Fibroblast of lung (primary cell): ENCODE results near the gene TMEM234. TPM values are rescaled to one million over a fixed set of nuclear protein-coding genes. Genes with fewer than 3 reads are reported as not detected.
A peak's percentile ranks its signal among the peaks of the same experiment; 100 is the strongest.

ENCODE experiments used
- DNase-seq, 2 donors: peaks; one replicate each; pipeline versions ENCODE4 v3.0.0 to v3.0.0-alpha.2; 2010; ENCODE audit warnings: low read depth in 2 of 2
- H2AFZ ChIP-seq: 2 replicates; pipeline ENCODE4 v1.5.1; 2012; ENCODE audit warnings: low read length, control low read depth, inconsistent platforms
- H3K27ac ChIP-seq: 2 replicates; pipeline ENCODE4 v1.5.1; 2011; ENCODE audit warnings: low read length, control low read depth; ENCODE audit not compliant: insufficient read depth
- H3K27me3 ChIP-seq: 2 replicates; pipeline ENCODE4 v1.5.1; 2011; ENCODE audit warnings: mild to moderate bottlenecking, low read length; ENCODE audit not compliant: control insufficient read depth, insufficient read depth
- H3K36me3 ChIP-seq: 2 replicates; pipeline ENCODE4 v1.5.1; 2011; ENCODE audit warnings: low read length; ENCODE audit not compliant: control insufficient read depth, insufficient read depth
- H3K4me1 ChIP-seq: 2 replicates; pipeline ENCODE4 v1.5.1; 2011; ENCODE audit warnings: low read length; ENCODE audit not compliant: control insufficient read depth, insufficient read depth; ENCODE audit errors: extremely low read depth
- H3K4me2 ChIP-seq: 2 replicates; pipeline ENCODE4 v1.5.1; 2011; ENCODE audit warnings: low read length, control low read depth; ENCODE audit not compliant: insufficient read depth; ENCODE audit errors: extremely low read depth
- H3K4me3 ChIP-seq, 4 experiments: fragments of 200-600 bp in 1 of 4; sonication (generic) in 1 of 4; replicated peaks in 1 of 4; 2 replicates each; pipeline ENCODE4 v1.5.1; 2011 to 2016; ENCODE audit warnings: low read length in 4 of 4, low read depth in 3 of 4, mild to moderate bottlenecking in 3 of 4, control low read depth in 2 of 4, inconsistent platforms in 1 of 4, mixed read lengths in 1 of 4; ENCODE audit not compliant: insufficient read depth in 1 of 4; ENCODE audit errors: control extremely low read depth in 1 of 4
- H3K79me2 ChIP-seq: 2 replicates; pipeline ENCODE4 v1.5.1; 2012; ENCODE audit warnings: mild to moderate bottlenecking, low read length, inconsistent platforms; ENCODE audit not compliant: control insufficient read depth, insufficient read depth
- H3K9ac ChIP-seq: 2 replicates; pipeline ENCODE4 v1.5.1; 2011; ENCODE audit warnings: mild to moderate bottlenecking, low read length, control low read depth; ENCODE audit not compliant: insufficient read depth
- H3K9me3 ChIP-seq: 2 replicates; pipeline ENCODE4 v1.5.1; 2012; ENCODE audit warnings: low read depth, low read length; ENCODE audit not compliant: control insufficient read depth, insufficient read depth
- H4K20me1 ChIP-seq: 2 replicates; pipeline ENCODE4 v1.5.1; 2011; ENCODE audit warnings: low read length; ENCODE audit not compliant: control insufficient read depth, insufficient read depth; ENCODE audit errors: extremely low read depth
- EZH2 ChIP-seq: IDR thresholded peaks from 2 replicates; pipeline ENCODE4 v1.5.1; 2012; ENCODE audit warnings: low read length, control low read depth, mild to moderate bottlenecking; ENCODE audit errors: missing control alignments
- polyA plus RNA-seq, 2 donors: library from polyadenylated mRNA; depleted of rRNA in 1 of 2; stranded (reverse) in 1 of 2; unstranded in 1 of 2; fragments of >200 nt; gene quantifications; 2 replicates each; pipeline ENCODE4 v1.2.1, GENCODE V29; 2011 to 2012; ENCODE audit warnings: missing spikeins in 1 of 2
- total RNA-seq: library from RNA; depleted of rRNA; stranded (reverse); fragments of >200 nt; gene quantifications from 2 replicates; pipeline ENCODE4 v1.2.1, GENCODE V29; 2014
- TF ChIP-seq, protein P1 (sequence below), 2 donors: IDR thresholded peaks in 1 of 2; conservative IDR thresholded peaks in 1 of 2; 1 replicate in 1 of 2; 2 replicates in 1 of 2; pipeline ENCODE4 v1.5.1; 2011 to 2012; ENCODE audit warnings: low read length in 2 of 2, control low read depth in 1 of 2, inconsistent platforms in 1 of 2, low read depth in 1 of 2, mild to moderate bottlenecking in 1 of 2

Gene TMEM234
- total and polyA plus RNA-seq, 2 donors (not counting 1 experiment from before 2014, with no cell fraction given): 15.8 to 17.5 TPM

DNA sequence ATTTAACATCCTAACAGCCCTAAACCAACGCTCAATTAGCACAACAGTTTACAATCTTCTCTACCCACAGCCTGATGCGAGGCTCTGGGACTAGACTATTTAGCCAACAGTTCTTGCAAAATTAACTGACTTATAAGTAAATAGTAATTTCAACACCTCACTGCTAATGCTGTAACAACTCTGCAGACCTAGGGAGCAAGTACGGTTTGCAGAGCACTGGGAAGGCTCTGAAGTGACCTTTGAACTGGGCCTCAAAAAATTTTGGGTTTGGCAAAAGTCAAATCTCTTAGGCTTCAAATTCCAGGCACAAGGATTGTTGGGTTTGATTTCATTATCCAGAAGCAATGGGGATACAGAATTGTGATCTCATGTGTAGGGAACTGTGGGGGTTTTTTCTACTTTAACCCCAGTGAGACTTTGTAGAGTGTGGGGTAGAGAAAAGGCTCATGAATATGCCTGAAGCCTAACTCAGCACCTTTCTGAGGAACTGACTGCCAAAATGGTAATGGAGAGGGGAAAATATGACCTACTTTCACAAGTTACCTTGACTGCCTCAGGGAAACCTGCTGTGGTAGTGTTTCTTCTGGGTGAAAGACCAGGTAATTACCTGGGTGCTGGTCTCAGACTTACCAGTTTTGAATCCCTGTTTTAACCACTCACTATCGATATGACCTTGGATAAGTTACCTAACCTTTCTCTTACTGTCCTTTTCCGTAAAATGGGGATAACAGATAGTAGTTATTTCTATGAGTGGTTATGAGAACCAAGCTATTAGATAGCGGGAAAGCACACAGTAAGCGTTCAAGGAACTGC, 43.6 kb downstream of the TMEM234 start:
- TF ChIP-seq, protein P1, sequence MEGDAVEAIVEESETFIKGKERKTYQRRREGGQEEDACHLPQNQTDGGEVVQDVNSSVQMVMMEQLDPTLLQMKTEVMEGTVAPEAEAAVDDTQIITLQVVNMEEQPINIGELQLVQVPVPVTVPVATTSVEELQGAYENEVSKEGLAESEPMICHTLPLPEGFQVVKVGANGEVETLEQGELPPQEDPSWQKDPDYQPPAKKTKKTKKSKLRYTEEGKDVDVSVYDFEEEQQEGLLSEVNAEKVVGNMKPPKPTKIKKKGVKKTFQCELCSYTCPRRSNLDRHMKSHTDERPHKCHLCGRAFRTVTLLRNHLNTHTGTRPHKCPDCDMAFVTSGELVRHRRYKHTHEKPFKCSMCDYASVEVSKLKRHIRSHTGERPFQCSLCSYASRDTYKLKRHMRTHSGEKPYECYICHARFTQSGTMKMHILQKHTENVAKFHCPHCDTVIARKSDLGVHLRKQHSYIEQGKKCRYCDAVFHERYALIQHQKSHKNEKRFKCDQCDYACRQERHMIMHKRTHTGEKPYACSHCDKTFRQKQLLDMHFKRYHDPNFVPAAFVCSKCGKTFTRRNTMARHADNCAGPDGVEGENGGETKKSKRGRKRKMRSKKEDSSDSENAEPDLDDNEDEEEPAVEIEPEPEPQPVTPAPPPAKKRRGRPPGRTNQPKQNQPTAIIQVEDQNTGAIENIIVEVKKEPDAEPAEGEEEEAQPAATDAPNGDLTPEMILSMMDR (conservative IDR thresholded peaks at IDR 0.05 in 1 of 2, IDR thresholded peaks at IDR 0.05 in 1 of 2; ENCODE audit: low read depth in 1 of 2, low read length in 2 of 2): no peak
- TF ChIP-seq EZH2: no peak
- no peaks in the 10 kb centered on the region for H3K9me3 ChIP-seq
- peak overlapping the region in 2 of 4 experiments; percentile 51 to 71 for H3K4me3 ChIP-seq
- peaks cover 31% of the 10 kb centered on the region for H3K79me2 ChIP-seq
- H3K27ac ChIP-seq: peak overlapping the region; percentile 96
- no peaks in the 10 kb centered on the region for H4K20me1 ChIP-seq
- H3K9ac ChIP-seq: peak overlapping the region; percentile 68
- DNase-seq: no peak
- peaks cover 11% of the 10 kb centered on the region for H3K4me1 ChIP-seq
- peaks cover 5% of the 10 kb centered on the region for H3K36me3 ChIP-seq
- no peak overlapping the region for H3K4me2 ChIP-seq
- peak overlapping the region; percentile 92 for H2AFZ ChIP-seq
- H3K27me3 ChIP-seq: no peaks in the 10 kb centered on the region

DNA sequence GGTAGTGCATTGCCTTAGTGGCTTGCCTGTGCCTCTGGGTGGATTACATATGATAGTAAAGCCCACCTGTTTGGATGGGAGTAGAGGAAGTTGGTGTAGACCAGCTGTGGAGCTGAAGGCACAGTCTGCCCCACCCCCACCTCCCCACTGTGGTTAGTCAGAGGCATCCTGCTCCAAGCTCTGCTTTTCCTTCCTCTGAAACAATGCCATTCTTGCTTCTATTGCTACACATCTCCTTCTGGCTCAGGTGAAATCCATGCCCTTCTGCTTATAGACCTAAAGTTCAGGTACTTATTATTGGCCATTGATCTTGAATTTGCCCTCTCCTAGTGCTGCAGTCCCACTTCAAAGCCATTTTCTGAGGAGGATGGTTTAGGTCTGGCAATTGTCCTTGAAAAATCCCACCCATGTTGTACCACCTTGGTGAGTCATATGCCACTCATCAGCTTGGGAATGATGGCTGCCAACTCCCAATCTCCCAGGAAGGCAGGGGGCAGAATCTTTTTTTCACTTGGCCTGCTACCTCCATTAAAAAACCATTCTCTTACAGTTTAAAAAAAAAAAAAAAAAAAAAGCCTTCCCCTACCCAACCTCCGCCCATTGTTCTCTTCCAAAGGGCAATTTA, 49.4 kb downstream of the TMEM234 start:
- no peak for TF ChIP-seq EZH2
- TF ChIP-seq, protein P1 (conservative IDR thresholded peaks at IDR 0.05 in 1 of 2, IDR thresholded peaks at IDR 0.05 in 1 of 2; ENCODE audit: low read depth in 1 of 2, low read length in 2 of 2): no peak
- Histone ChIP-seq H3K27ac (no peak overlapping the region), H3K27me3 (no peaks in the 10 kb centered on the region), H2AFZ (no peak overlapping the region), H3K9ac (no peak overlapping the region), H3K9me3 (no peaks in the 10 kb centered on the region), H3K4me1 (no peaks in the 10 kb centered on the region), H3K4me2 (no peak overlapping the region), H3K36me3 (peaks cover 8% of the 10 kb centered on the region), H3K4me3 (no peak overlapping the region), H3K79me2 (no peaks in the 10 kb centered on the region), H4K20me1 (no peaks in the 10 kb centered on the region)
- DNase-seq: peak in 1 of 2 donors; percentile 18

DNA sequence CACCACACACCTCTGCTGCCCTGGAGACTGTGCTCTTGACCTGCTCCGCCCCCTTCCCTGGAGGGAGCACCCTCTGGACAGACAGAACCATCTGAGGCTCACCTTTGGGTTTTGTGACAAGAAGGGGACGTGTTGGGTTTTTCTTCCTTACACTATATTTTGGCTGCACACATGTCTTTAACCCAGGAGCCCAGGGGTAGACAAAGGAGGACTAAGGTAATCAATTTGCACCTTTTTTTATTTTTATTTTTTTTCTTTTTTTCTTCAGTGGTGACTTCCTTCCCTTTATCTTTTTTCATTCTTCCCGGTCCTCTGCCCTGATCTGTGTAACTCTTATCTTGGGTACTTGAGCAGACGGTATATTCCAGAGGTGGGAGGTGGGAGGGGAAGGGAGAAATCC, 51.2 kb downstream of the TMEM234 start:
- H3K4me3 ChIP-seq: no peak overlapping the region
- no peak for DNase-seq
- H4K20me1 ChIP-seq: no peaks in the 10 kb centered on the region
- H3K4me2 ChIP-seq: no peak overlapping the region
- H3K4me1 ChIP-seq: no peaks in the 10 kb centered on the region
- H2AFZ ChIP-seq: no peak overlapping the region
- no peaks in the 10 kb centered on the region for H3K27me3 ChIP-seq
- H3K79me2 ChIP-seq: no peaks in the 10 kb centered on the region
- H3K9ac ChIP-seq: no peak overlapping the region
- H3K36me3 ChIP-seq: peaks cover 8% of the 10 kb centered on the region
- no peaks in the 10 kb centered on the region for H3K9me3 ChIP-seq
- no peak overlapping the region for H3K27ac ChIP-seq
- TF ChIP-seq, protein P1 (conservative IDR thresholded peaks at IDR 0.05 in 1 of 2, IDR thresholded peaks at IDR 0.05 in 1 of 2; ENCODE audit: low read depth in 1 of 2, low read length in 2 of 2): no peak
- TF ChIP-seq EZH2: no peak
